ENCODE measurements around the gene ZSWIM4. TPM values are rescaled to one million over a fixed set of nuclear protein-coding genes. Genes with fewer than 3 reads are reported as not detected.

ZSWIM4 gene
- polyA plus RNA-seq, 1 donor from 2014 or later = 4.7 TPM

DNA sequence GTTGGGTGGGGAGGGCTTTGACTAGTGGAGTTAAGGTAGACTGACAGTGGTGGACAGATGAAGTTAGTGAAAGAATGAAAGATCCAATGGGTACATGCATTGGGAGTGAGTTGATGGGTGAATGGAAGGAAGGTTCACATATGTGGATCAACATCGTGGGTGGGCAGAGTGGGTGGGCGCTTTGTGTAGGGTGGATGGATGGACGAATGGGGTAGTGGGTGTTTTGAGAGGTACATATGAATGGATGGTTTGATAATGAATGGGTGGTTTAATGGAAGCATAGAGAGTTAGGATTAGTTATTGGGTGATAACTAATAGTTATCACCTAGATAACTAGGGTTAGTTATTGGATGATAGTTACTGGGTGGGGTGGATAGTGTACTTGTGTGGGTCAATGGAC, 11.5 kb downstream of the ZSWIM4 start:
- Histone ChIP-seq H3K36me3 (ENCODE audit: insufficient read depth, low read length) (no peaks in the 10 kb centered on the region), H3K9me2 (ENCODE audit: insufficient read depth, low read length) (no peaks in the 10 kb centered on the region), H3K79me2 (replicated peaks; ENCODE audit: insufficient read depth, low read length) (no peaks in the 10 kb centered on the region), H3K9ac (ENCODE audit: low read length) (no peak overlapping the region), H3F3A (ENCODE audit: insufficient read depth, low read length, poor library complexity, severe bottlenecking) (no peaks in the 10 kb centered on the region), H2AFZ (ENCODE audit: low read depth, low read length) (no peak overlapping the region), H3K27me3 (ENCODE audit: insufficient read depth, low read depth, low read length) (no peaks in the 10 kb centered on the region), H3K9me3 (ENCODE audit: low read length) (no peaks in the 10 kb centered on the region), H3K4me2 (ENCODE audit: low read length) (no peak overlapping the region), H4K20me1 (ENCODE audit: insufficient read depth) (no peaks in the 10 kb centered on the region), H3K4me3 (ENCODE audit: low read length) (no peak overlapping the region), H3K27ac (ENCODE audit: low read length) (no peak overlapping the region)
- TF ChIP-seq RAD21 (conservative IDR thresholded peaks at IDR 0.05) = no peak
- no peak for TF ChIP-seq EZH2 (IDR thresholded peaks at IDR 0.05; ENCODE audit: borderline replicate concordance, insufficient read depth, low read length, poor library complexity, severe bottlenecking)
- no peak for TF ChIP-seq TAF1 (IDR thresholded peaks at IDR 0.05; ENCODE audit: low read depth)
- no peak for TF ChIP-seq POLR2AphosphoS5 (IDR thresholded peaks at IDR 0.05)
- TF ChIP-seq CTCF (IDR thresholded peaks at IDR 0.05; ENCODE audit: poor library complexity, severe bottlenecking) = no peak
- no peak for TF ChIP-seq EP300 (conservative IDR thresholded peaks at IDR 0.05; ENCODE audit: poor library complexity, severe bottlenecking)
- no peak for TF ChIP-seq SMC3 (conservative IDR thresholded peaks at IDR 0.05; ENCODE audit: poor library complexity)
- TF ChIP-seq MXI1 (conservative IDR thresholded peaks at IDR 0.05; ENCODE audit: poor library complexity, severe bottlenecking) = no peak
- TF ChIP-seq, protein P1, sequence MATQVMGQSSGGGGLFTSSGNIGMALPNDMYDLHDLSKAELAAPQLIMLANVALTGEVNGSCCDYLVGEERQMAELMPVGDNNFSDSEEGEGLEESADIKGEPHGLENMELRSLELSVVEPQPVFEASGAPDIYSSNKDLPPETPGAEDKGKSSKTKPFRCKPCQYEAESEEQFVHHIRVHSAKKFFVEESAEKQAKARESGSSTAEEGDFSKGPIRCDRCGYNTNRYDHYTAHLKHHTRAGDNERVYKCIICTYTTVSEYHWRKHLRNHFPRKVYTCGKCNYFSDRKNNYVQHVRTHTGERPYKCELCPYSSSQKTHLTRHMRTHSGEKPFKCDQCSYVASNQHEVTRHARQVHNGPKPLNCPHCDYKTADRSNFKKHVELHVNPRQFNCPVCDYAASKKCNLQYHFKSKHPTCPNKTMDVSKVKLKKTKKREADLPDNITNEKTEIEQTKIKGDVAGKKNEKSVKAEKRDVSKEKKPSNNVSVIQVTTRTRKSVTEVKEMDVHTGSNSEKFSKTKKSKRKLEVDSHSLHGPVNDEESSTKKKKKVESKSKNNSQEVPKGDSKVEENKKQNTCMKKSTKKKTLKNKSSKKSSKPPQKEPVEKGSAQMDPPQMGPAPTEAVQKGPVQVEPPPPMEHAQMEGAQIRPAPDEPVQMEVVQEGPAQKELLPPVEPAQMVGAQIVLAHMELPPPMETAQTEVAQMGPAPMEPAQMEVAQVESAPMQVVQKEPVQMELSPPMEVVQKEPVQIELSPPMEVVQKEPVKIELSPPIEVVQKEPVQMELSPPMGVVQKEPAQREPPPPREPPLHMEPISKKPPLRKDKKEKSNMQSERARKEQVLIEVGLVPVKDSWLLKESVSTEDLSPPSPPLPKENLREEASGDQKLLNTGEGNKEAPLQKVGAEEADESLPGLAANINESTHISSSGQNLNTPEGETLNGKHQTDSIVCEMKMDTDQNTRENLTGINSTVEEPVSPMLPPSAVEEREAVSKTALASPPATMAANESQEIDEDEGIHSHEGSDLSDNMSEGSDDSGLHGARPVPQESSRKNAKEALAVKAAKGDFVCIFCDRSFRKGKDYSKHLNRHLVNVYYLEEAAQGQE (IDR thresholded peaks at IDR 0.05; ENCODE audit: borderline replicate concordance) = no peak

DNA sequence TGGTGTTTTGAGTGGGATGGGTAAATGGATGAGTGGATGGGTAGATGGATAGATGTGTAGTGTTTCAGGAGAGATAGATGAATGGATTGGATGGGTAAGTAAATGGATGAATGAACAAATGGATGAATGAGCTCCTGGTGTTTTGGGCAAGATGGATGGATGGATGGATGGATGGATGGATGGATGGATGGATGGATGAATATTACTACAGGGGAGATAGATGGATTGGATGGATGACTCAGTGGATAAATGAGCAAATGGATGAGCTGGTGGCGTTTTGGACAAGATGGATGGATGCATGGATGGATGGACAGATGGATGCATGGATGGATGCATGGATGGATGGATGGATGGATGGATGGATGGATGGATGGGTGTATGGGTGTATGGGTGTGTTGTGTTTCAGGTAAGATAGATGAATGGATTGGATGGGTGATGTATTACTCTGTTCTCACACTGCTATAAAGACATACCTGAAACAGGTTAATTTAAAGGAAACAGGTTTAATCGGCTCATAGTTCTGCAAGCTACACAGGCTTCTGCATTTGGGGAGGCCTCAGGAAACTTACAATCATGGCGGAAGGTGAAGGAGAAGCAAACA, 12.3 kb downstream of the ZSWIM4 start:
- H3K9ac ChIP-seq (ENCODE audit: low read length) = no peak overlapping the region
- H3K36me3 ChIP-seq (ENCODE audit: insufficient read depth, low read length) = no peaks in the 10 kb centered on the region
- no peaks in the 10 kb centered on the region for H3K79me2 ChIP-seq (replicated peaks; ENCODE audit: insufficient read depth, low read length)
- no peaks in the 10 kb centered on the region for H3K27me3 ChIP-seq (ENCODE audit: insufficient read depth, low read depth, low read length)
- H2AFZ ChIP-seq (ENCODE audit: low read depth, low read length) = no peak overlapping the region
- no peak overlapping the region for H3K27ac ChIP-seq (ENCODE audit: low read length)
- no peak overlapping the region for H3K4me2 ChIP-seq (ENCODE audit: low read length)
- H3F3A ChIP-seq (ENCODE audit: insufficient read depth, low read length, poor library complexity, severe bottlenecking) = no peaks in the 10 kb centered on the region
- H3K9me3 ChIP-seq (ENCODE audit: low read length) = no peaks in the 10 kb centered on the region
- TF ChIP-seq RAD21 (conservative IDR thresholded peaks at IDR 0.05) (no peak), SMC3 (conservative IDR thresholded peaks at IDR 0.05; ENCODE audit: poor library complexity) (no peak), MXI1 (conservative IDR thresholded peaks at IDR 0.05; ENCODE audit: poor library complexity, severe bottlenecking) (no peak), TAF1 (IDR thresholded peaks at IDR 0.05; ENCODE audit: low read depth) (no peak), POLR2AphosphoS5 (IDR thresholded peaks at IDR 0.05) (no peak), EP300 (conservative IDR thresholded peaks at IDR 0.05; ENCODE audit: poor library complexity, severe bottlenecking) (no peak), CTCF (IDR thresholded peaks at IDR 0.05; ENCODE audit: poor library complexity, severe bottlenecking) (no peak), EZH2 (IDR thresholded peaks at IDR 0.05; ENCODE audit: borderline replicate concordance, insufficient read depth, low read length, poor library complexity, severe bottlenecking) (no peak)
- TF ChIP-seq, protein P1 (IDR thresholded peaks at IDR 0.05; ENCODE audit: borderline replicate concordance) = no peak
- no peaks in the 10 kb centered on the region for H4K20me1 ChIP-seq (ENCODE audit: insufficient read depth)
- no peak overlapping the region for H3K4me3 ChIP-seq (ENCODE audit: low read length)
- no peaks in the 10 kb centered on the region for H3K9me2 ChIP-seq (ENCODE audit: insufficient read depth, low read length)

Data from neural cell (in vitro differentiated cells).